Measurements from ENCODE around the gene INTS2. TPM values are rescaled to one million over a fixed set of nuclear protein-coding genes. Genes with fewer than 3 reads are reported as not detected.
"Not testable (repeated sequence)": the region's sequence is repeated elsewhere in the genome, so short reads cannot be mapped to it uniquely, and the experiment has no call there.

The INTS2 gene
- total RNA-seq, 1 donor, result 9.8 TPM

GRCh38 chr17:61832463-61832862, 95.3 kb downstream of the INTS2 start:
- H3K27me3 ChIP-seq (ENCODE audit: insufficient read depth, low read length), result no peaks in the 10 kb centered on the region
- no peak overlapping the region for H3K4me2 ChIP-seq (ENCODE audit: insufficient read depth, low read length)
- no peaks in the 10 kb centered on the region for H3K79me2 ChIP-seq (ENCODE audit: insufficient read depth, low read length)
- DNase-seq (ENCODE audit: insufficient read length, low spot score, missing footprints), result no peak
- no peaks in the 10 kb centered on the region for H4K20me1 ChIP-seq (ENCODE audit: insufficient read depth, low read length)
- no peak for TF ChIP-seq CTCF (IDR thresholded peaks at IDR 0.05; ENCODE audit: extremely low read depth, low read depth, low read length)
- H2AFZ ChIP-seq (ENCODE audit: low read length), result no peak overlapping the region
- no peaks in the 10 kb centered on the region for H3K36me3 ChIP-seq (ENCODE audit: insufficient read depth, low read length)
- no peak overlapping the region for H3K27ac ChIP-seq (ENCODE audit: low read depth, low read length)
- no peaks in the 10 kb centered on the region for H3K9me3 ChIP-seq (ENCODE audit: low read depth, low read length)
- H3K4me1 ChIP-seq (ENCODE audit: insufficient read depth, low read length), result peaks cover 4% of the 10 kb centered on the region
- no peak overlapping the region for H3K4me3 ChIP-seq (ENCODE audit: insufficient read depth, low read length)

- Histone ChIP-seq H3K79me2 (ENCODE audit: insufficient read depth, low read length) (no peaks in the 10 kb centered on the region), H4K20me1 (ENCODE audit: insufficient read depth, low read length) (no peaks in the 10 kb centered on the region), H3K27me3 (ENCODE audit: insufficient read depth, low read length) (no peaks in the 10 kb centered on the region), H3K4me3 (ENCODE audit: insufficient read depth, low read length) (no peak overlapping the region), H3K4me2 (ENCODE audit: insufficient read depth, low read length) (no peak overlapping the region), H2AFZ (ENCODE audit: low read length) (peak overlapping the region; percentile 72), H3K4me1 (ENCODE audit: insufficient read depth, low read length) (peaks cover 4% of the 10 kb centered on the region), H3K27ac (ENCODE audit: low read depth, low read length) (no peak overlapping the region), H3K9me3 (ENCODE audit: low read depth, low read length) (no peaks in the 10 kb centered on the region), H3K36me3 (ENCODE audit: insufficient read depth, low read length) (no peaks in the 10 kb centered on the region)
- no peak for TF ChIP-seq CTCF (IDR thresholded peaks at IDR 0.05; ENCODE audit: extremely low read depth, low read depth, low read length)
- DNase-seq (ENCODE audit: insufficient read length, low spot score, missing footprints), result no peak
Measured at GRCh38 chr17:61831099-61831498, 96.7 kb downstream of the INTS2 start.

GRCh38 chr17:61828694-61829093, 99.1 kb downstream of the INTS2 start:
- Histone ChIP-seq H2AFZ (ENCODE audit: low read length) (no peak overlapping the region), H3K79me2 (ENCODE audit: insufficient read depth, low read length) (no peaks in the 10 kb centered on the region), H3K4me2 (ENCODE audit: insufficient read depth, low read length) (no peak overlapping the region), H3K9me3 (ENCODE audit: low read depth, low read length) (no peaks in the 10 kb centered on the region), H3K4me3 (ENCODE audit: insufficient read depth, low read length) (no peak overlapping the region), H3K36me3 (ENCODE audit: insufficient read depth, low read length) (no peaks in the 10 kb centered on the region), H3K27ac (ENCODE audit: low read depth, low read length) (no peak overlapping the region), H3K4me1 (ENCODE audit: insufficient read depth, low read length) (peaks cover 1% of the 10 kb centered on the region), H4K20me1 (ENCODE audit: insufficient read depth, low read length) (no peaks in the 10 kb centered on the region), H3K27me3 (ENCODE audit: insufficient read depth, low read length) (no peaks in the 10 kb centered on the region)
- no peak for TF ChIP-seq CTCF (IDR thresholded peaks at IDR 0.05; ENCODE audit: extremely low read depth, low read depth, low read length)
- no peak for DNase-seq (ENCODE audit: insufficient read length, low spot score, missing footprints)

GRCh38 chr17:61827649-61828395, 100.0 kb downstream of the INTS2 start:
- Histone ChIP-seq H3K27ac (ENCODE audit: low read depth, low read length) (no peak overlapping the region), H2AFZ (ENCODE audit: low read length) (no peak overlapping the region), H3K36me3 (ENCODE audit: insufficient read depth, low read length) (no peaks in the 10 kb centered on the region), H3K4me3 (ENCODE audit: insufficient read depth, low read length) (no peak overlapping the region), H4K20me1 (ENCODE audit: insufficient read depth, low read length) (no peaks in the 10 kb centered on the region), H3K4me1 (ENCODE audit: insufficient read depth, low read length) (no peaks in the 10 kb centered on the region), H3K9me3 (ENCODE audit: low read depth, low read length) (no peaks in the 10 kb centered on the region), H3K27me3 (ENCODE audit: insufficient read depth, low read length) (no peaks in the 10 kb centered on the region), H3K79me2 (ENCODE audit: insufficient read depth, low read length) (no peaks in the 10 kb centered on the region), H3K4me2 (ENCODE audit: insufficient read depth, low read length) (no peak overlapping the region)
- no peak for DNase-seq (ENCODE audit: insufficient read length, low spot score, missing footprints)
- no peak for TF ChIP-seq CTCF (IDR thresholded peaks at IDR 0.05; ENCODE audit: extremely low read depth, low read depth, low read length)

- not testable (repeated sequence) for H3K27ac ChIP-seq (ENCODE audit: low read depth, low read length); H3K9me3 ChIP-seq (ENCODE audit: low read depth, low read length); H3K4me2 ChIP-seq (ENCODE audit: insufficient read depth, low read length); H3K36me3 ChIP-seq (ENCODE audit: insufficient read depth, low read length); H3K4me1 ChIP-seq (ENCODE audit: insufficient read depth, low read length); H3K79me2 ChIP-seq (ENCODE audit: insufficient read depth, low read length); H4K20me1 ChIP-seq (ENCODE audit: insufficient read depth, low read length); H3K27me3 ChIP-seq (ENCODE audit: insufficient read depth, low read length); H2AFZ ChIP-seq (ENCODE audit: low read length); DNase-seq (ENCODE audit: insufficient read length, low spot score, missing footprints); H3K4me3 ChIP-seq (ENCODE audit: insufficient read depth, low read length)
Measured at GRCh38 chr17:61826866-61827265, 100.9 kb downstream of the INTS2 start.

- H2AFZ ChIP-seq (ENCODE audit: low read length); H3K27me3 ChIP-seq (ENCODE audit: insufficient read depth, low read length); DNase-seq (ENCODE audit: insufficient read length, low spot score, missing footprints); H3K4me3 ChIP-seq (ENCODE audit: insufficient read depth, low read length); H3K4me1 ChIP-seq (ENCODE audit: insufficient read depth, low read length); H4K20me1 ChIP-seq (ENCODE audit: insufficient read depth, low read length); H3K4me2 ChIP-seq (ENCODE audit: insufficient read depth, low read length); H3K9me3 ChIP-seq (ENCODE audit: low read depth, low read length); H3K27ac ChIP-seq (ENCODE audit: low read depth, low read length); H3K79me2 ChIP-seq (ENCODE audit: insufficient read depth, low read length); H3K36me3 ChIP-seq (ENCODE audit: insufficient read depth, low read length): not testable (repeated sequence)
Measured at GRCh38 chr17:61826198-61826597, 101.6 kb downstream of the INTS2 start.
